ENCODE data around the gene LAD1. TPM values are rescaled to one million over a fixed set of nuclear protein-coding genes. Genes with fewer than 3 reads are reported as not detected.

The LAD1 gene
- total and polyA plus RNA-seq, 10 donors, result 0.64 to 4.0 (median 1.8) TPM; not detected in 3

DNA sequence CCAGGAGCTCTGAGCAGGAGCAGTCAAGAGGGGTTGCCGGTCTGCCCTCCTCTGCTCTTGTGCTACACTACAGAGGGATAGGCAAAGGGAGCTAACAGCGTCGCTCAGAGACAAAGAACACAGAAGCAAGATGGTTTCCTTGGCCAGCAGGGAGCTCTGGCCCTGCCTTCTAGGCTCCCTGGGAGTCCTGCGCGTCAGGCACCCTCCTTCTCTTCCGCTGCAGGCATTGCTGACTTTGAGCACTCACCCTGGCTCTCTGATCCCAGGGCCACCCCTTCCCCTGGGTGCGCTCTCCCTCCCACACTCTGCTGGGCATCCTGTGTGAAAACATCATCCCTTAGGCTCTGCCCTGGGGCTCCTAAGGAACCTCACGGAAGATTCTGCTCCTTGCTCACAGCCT is 21.9 kb upstream of the LAD1 start:
- no peaks in the 10 kb centered on the region for H3K4me1 ChIP-seq
- TF ChIP-seq, protein P1, sequence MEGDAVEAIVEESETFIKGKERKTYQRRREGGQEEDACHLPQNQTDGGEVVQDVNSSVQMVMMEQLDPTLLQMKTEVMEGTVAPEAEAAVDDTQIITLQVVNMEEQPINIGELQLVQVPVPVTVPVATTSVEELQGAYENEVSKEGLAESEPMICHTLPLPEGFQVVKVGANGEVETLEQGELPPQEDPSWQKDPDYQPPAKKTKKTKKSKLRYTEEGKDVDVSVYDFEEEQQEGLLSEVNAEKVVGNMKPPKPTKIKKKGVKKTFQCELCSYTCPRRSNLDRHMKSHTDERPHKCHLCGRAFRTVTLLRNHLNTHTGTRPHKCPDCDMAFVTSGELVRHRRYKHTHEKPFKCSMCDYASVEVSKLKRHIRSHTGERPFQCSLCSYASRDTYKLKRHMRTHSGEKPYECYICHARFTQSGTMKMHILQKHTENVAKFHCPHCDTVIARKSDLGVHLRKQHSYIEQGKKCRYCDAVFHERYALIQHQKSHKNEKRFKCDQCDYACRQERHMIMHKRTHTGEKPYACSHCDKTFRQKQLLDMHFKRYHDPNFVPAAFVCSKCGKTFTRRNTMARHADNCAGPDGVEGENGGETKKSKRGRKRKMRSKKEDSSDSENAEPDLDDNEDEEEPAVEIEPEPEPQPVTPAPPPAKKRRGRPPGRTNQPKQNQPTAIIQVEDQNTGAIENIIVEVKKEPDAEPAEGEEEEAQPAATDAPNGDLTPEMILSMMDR (IDR thresholded peaks at IDR 0.05 in 8 of 11, conservative IDR thresholded peaks at IDR 0.05 in 3 of 11), result no peak
- TF ChIP-seq POLR2AphosphoS5 (IDR thresholded peaks at IDR 0.05) (no peak), POLR2A (IDR thresholded peaks at IDR 0.05) (no peak)
- DNase-seq, result peak; percentile 31
- H3K27me3 ChIP-seq (replicated peaks in 1 of 7), result no peaks in the 10 kb centered on the region
- 76 to 87% (median 82%) methylated on average over 8 of the region's 8 CpGs for WGBS, 5 donors
- no peaks in the 10 kb centered on the region for H3K36me3 ChIP-seq
- no peak overlapping the region for H3K27ac ChIP-seq
- no peak overlapping the region for H3K4me3 ChIP-seq
- intact Hi-C loops (cut with DNase I; ENCODE audit: low total_unique reads), result no loop called here
- no peaks in the 10 kb centered on the region for H3K9me3 ChIP-seq

DNA sequence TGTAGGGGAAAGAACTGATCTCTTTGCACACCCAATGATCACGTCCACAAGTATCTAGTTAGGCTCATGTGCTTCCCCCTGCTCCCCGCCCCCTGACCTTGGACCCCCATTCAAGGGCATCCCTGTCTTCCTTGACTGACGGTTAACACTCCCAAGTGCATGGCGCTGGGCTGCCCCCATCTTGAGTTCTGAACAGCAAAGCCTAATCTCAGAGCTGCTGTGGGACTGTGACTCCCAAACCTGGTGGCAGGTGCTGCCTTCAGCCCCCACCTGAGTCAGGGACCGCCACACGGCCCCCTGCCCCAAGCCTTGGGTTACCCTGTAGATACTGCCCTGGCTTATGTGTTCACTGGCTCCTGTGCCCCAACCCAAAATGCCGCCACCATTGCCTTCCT is 21.5 kb upstream of the LAD1 start:
- intact Hi-C loops (cut with DNase I; ENCODE audit: low total_unique reads), result no loop called here
- H3K27ac ChIP-seq, result no peak overlapping the region
- no peaks in the 10 kb centered on the region for H3K27me3 ChIP-seq (replicated peaks in 1 of 7)
- peak; percentile 67 for DNase-seq
- no peaks in the 10 kb centered on the region for H3K4me1 ChIP-seq
- no peak overlapping the region for H3K4me3 ChIP-seq
- no peaks in the 10 kb centered on the region for H3K36me3 ChIP-seq
- TF ChIP-seq POLR2AphosphoS5 (IDR thresholded peaks at IDR 0.05) (no peak), POLR2A (IDR thresholded peaks at IDR 0.05) (no peak)
- TF ChIP-seq, protein P1 (IDR thresholded peaks at IDR 0.05 in 8 of 11, conservative IDR thresholded peaks at IDR 0.05 in 3 of 11), result no peak
- 67 to 94% (median 77%) methylated on average over 7 of the region's 7 CpGs for WGBS, 5 donors
- H3K9me3 ChIP-seq, result no peaks in the 10 kb centered on the region

DNA sequence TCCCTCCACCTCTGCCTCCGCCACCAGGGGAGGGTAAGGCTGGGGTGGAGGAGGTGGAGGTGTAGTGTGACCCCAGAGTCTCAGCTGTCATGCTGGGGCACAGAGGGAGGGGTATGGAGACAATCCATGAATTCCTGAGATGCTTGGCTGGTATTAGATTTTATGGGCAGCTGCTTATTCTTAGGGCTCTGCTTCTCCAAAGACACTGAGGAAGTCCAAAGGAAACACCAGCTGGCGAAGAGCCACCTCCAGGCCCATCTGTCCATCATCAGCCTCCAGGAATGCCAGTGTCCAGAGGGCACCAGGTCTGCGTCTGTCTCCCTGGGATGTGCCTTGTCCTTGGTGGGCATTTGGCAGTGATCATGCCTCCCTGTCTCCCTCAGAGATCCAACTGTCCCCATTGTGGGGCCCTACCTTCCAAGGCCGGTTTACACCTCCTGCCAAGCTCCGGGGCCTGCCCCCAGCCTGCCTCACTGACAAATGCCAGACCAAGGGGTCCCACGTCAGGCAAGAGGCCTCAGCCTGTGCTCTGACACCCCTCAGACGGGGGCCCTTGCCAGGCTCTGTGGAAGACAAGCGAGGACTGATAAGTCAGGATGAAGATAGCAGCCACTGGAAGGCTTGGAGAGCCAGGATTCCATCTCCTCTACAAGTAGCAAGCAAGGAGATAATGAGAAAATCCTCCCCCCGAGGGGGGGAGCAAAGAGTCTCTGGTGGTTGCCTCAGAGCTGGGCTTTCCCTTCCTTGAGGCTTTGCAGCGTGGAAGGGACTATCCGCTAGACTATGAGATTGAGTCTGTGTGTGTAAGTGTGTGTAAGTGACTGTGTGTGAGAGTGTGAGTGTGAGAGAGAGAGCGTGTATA is 20.9 kb upstream of the LAD1 start:
- Histone ChIP-seq H3K9me3 (no peaks in the 10 kb centered on the region), H3K27me3 (replicated peaks in 1 of 7) (peaks cover 0 to 2% (median 0%) of the 10 kb centered on the region in 7 donors), H3K27ac (no peak overlapping the region), H3K4me3 (no peak overlapping the region), H3K36me3 (no peaks in the 10 kb centered on the region), H3K4me1 (no peaks in the 10 kb centered on the region)
- intact Hi-C loops (cut with DNase I; ENCODE audit: low total_unique reads), result no loop called here
- DNase-seq, result peak; percentile 56
- TF ChIP-seq POLR2AphosphoS5 (IDR thresholded peaks at IDR 0.05) (no peak), POLR2A (IDR thresholded peaks at IDR 0.05) (no peak)
- TF ChIP-seq, protein P1 (IDR thresholded peaks at IDR 0.05 in 8 of 11, conservative IDR thresholded peaks at IDR 0.05 in 3 of 11), result no peak
- WGBS, 5 donors, result 69 to 76% (median 71%) methylated on average over 11 to 12 of the region's 12 CpGs

DNA sequence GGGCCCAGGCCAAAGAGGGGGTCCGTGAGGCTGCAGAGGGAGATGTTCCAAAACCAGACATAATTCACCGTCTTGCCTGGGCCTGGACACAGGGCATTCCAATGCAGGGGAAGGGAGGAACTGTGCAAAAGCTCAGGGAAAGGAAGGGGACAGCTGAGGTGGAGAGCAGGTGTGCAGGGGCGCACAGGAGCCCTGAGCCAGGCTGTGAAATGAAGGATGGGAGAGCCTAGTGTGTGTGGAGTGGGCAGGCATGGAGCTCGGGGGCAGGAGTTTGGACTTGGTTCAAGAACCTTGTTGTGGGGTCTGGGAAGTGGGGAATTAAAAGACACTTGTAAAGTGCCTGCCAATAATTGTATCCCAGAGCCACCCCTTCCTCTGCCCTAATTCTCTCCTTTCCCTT is 20.1 kb upstream of the LAD1 start:
- H3K27me3 ChIP-seq (replicated peaks in 1 of 7), result peaks cover 0 to 8% (median 0%) of the 10 kb centered on the region in 7 donors
- no peaks in the 10 kb centered on the region for H3K9me3 ChIP-seq
- intact Hi-C loops (cut with DNase I; ENCODE audit: low total_unique reads), result no loop called here
- H3K27ac ChIP-seq, result no peak overlapping the region
- TF ChIP-seq POLR2AphosphoS5 (IDR thresholded peaks at IDR 0.05) (no peak), POLR2A (IDR thresholded peaks at IDR 0.05) (no peak)
- TF ChIP-seq, protein P1 (IDR thresholded peaks at IDR 0.05 in 8 of 11, conservative IDR thresholded peaks at IDR 0.05 in 3 of 11), result no peak
- peak; percentile 57 for DNase-seq
- WGBS, 5 donors, result 77 to 88% (median 79%) methylated on average over 4 of the region's 4 CpGs
- no peaks in the 10 kb centered on the region for H3K4me1 ChIP-seq
- no peak overlapping the region for H3K4me3 ChIP-seq
- H3K36me3 ChIP-seq, result no peaks in the 10 kb centered on the region
